HUES64 (cell line): Measurements from ENCODE around the gene UVRAG.

Experiments
- H3K27ac ChIP-seq: 2 replicates; pipeline ENCODE4 v1.7.0; 2013; ENCODE audit warnings: low read depth, low read length, inconsistent platforms
- H3K27me3 ChIP-seq: 2 replicates; pipeline ENCODE4 v1.6.1; 2013; ENCODE audit warnings: mild to moderate bottlenecking, low read length; ENCODE audit not compliant: insufficient read depth
- H3K36me3 ChIP-seq: 2 replicates; pipeline ENCODE4 v1.6.1; 2013; ENCODE audit warnings: mild to moderate bottlenecking, low read length; ENCODE audit not compliant: insufficient read depth
- H3K4me1 ChIP-seq: 2 replicates; pipeline ENCODE4 v1.6.1; 2013; ENCODE audit warnings: mild to moderate bottlenecking, low read length, moderate library complexity; ENCODE audit not compliant: insufficient read depth
- H3K4me3 ChIP-seq: 2 replicates; pipeline ENCODE4 v1.5.1; 2013; ENCODE audit warnings: mild to moderate bottlenecking, low read length, moderate library complexity
- H3K9ac ChIP-seq: 2 replicates; pipeline ENCODE4 v1.6.1; 2013; ENCODE audit warnings: mild to moderate bottlenecking, low read depth, low read length
- H3K9me3 ChIP-seq: 2 replicates; pipeline ENCODE4 v1.6.1; 2013; ENCODE audit warnings: low read depth, low read length; ENCODE audit not compliant: insufficient read depth
- WGBS: fragments of 150-250, 120-280 bp; methylation state at CpG from one replicate; pipeline ENCODE4 v1.1.7; 2013; ENCODE audit warnings: missing lambda C conversion rate; 5-methylcytosine and 5-hydroxymethylcytosine counted together

UVRAG gene

DNA sequence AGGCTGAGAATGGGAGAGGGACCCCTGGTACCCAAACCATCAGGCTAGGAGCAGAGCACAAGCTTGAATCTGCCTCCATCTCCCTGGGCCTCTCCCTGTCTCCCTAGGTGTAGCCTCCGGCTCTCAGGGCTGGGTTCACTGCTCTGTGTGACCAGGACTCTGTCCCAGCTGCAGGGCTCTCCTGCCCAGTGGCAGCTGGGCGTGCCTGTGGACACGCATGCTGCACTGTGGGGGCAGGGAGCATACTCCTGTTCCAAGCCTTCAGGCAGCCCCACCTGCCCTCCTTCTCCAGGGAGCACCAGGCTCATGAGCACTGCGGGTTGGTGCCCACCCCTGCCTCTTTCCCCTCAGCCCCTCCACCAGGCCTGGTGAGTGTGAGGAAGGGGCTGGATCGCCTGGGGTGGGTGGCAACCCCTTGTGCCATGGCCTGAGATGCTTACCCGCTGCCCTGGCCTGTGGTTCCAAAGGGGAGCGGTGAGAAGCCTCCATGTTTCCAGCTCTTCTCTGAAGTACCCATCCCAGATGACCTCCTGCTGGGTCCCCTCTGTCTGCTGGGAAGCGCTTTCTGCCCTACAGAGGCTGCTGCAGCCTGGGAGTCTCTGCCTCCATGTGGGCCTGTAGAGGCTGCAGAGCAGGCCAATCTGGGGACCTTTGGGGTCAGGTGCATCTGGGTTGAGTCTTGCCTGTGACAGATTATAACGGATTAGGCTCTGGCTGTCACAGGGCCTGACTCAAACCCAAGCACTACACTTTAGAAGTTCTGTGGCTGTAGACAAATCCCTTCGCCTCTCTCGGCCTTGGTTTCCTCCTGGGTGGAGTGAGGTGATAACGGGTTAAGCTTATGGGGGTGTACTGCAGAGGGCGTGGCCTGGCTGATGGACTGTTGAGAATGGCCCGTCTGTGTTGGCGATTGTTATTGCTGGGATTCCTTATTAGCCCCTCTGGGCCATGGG, 347.6 kb downstream of the UVRAG start:
- Histone ChIP-seq H3K9me3 (no peaks in the 10 kb centered on the region), H3K4me1 (no peaks in the 10 kb centered on the region), H3K36me3 (no peaks in the 10 kb centered on the region), H3K27ac (no peak overlapping the region), H3K4me3 (no peak overlapping the region), H3K9ac (no peak overlapping the region), H3K27me3 (peaks cover 17% of the 10 kb centered on the region; the same call in 1 of the 2 replicates)
- 91% methylated on average over 14 of the region's 15 CpGs for WGBS

DNA sequence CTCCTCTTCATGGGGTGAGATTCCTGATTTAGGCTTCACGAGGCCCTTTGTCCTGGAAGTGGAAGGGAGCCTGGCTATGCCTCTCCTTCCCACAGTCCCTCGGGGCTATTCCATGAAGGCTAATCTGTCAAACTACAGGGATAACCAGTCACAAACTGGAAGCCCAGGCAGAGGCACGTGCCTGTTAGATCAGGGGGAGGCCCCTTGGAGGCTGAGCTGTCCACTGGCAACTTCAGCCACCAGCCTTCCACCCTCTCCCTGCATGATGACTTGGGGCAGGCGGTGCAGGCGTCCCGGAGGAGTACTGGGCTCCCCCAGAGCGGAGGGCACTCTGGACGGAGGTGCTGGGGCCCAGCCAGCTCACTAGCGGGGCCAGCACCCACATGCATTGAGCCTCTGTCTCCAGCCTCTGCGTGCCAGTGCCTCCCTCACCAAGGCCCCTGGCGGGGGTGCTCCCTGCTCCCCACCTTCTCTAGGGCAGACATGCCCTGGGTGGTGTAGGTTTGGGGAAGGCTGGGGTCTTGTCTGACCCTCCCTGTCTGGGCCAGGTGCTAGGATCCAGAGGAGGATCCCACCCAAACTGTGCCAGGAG, 348.4 kb downstream of the UVRAG start:
- 90% methylated on average over 11 of the region's 11 CpGs for WGBS
- Histone ChIP-seq H3K4me3 (no peak overlapping the region), H3K9ac (no peak overlapping the region), H3K36me3 (no peaks in the 10 kb centered on the region), H3K9me3 (no peaks in the 10 kb centered on the region), H3K27ac (no peak overlapping the region), H3K4me1 (no peaks in the 10 kb centered on the region), H3K27me3 (peaks cover 17% of the 10 kb centered on the region; the same call in 1 of the 2 replicates)

DNA sequence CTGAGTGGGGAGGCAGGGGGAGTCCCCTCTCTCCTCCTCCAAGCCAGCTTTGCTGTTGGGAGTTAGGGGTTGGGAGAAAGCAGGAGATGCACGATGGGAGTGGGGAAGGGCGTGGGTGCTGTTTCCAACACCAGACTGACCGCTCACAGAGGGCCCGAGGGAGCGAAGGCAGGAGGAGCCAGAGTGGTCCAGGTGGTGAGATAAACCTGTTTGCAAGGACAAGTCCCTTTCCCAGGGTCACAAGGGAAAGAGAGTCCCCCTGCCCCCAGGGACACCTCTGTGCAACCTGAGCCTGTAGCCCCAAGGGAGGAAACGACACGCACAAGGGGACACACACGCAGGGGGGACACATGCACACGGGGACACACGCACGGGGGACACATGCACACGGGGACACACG, 349.1 kb downstream of the UVRAG start:
- Histone ChIP-seq H3K4me1 (no peaks in the 10 kb centered on the region), H3K27ac (no peak overlapping the region), H3K9ac (no peak overlapping the region), H3K9me3 (no peaks in the 10 kb centered on the region), H3K36me3 (no peaks in the 10 kb centered on the region), H3K27me3 (peaks cover 17% of the 10 kb centered on the region; the same call in 1 of the 2 replicates), H3K4me3 (no peak overlapping the region)
- WGBS: 91% methylated on average over 13 of the region's 13 CpGs

DNA sequence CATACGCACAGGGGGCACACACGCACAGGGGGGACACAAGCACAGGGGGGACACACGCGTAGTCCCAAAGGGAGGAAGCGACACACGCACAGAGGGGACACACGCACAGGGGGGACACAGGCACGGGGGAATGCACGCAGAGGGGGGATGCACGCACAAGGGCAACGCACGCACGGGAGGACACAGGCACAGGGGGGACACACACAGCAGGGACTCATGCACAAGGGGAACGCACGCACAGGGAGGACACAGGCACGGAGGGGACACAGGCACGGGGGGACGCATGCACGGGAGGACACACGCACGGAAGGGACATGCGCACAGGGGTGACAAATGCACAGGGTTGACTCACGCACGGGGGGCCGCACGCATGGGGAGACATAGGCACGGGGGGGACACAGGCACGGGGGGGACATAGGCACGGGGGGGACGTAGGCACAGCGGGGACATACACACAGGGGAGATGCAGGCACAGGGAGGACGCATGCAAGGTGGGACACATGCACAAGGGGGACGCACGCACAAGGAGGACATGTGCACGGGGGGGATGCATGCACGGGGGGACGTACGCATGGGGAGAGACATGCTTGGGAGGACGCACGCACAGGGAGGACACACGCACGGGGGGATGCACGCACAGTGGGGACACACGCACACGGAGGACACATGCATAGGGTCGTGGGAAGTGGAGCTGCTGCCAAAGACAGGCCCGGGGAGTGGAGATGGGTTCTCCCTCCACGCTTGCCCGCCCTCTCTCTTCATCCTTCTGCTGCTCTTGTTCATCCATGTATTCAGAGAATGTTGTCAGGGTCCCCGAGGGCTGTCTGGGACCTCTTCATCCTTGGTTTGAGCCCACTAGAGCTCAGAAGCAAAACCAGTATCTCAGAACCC, 350.1 kb downstream of the UVRAG start:
- Histone ChIP-seq H3K9me3 (no peaks in the 10 kb centered on the region), H3K9ac (no peak overlapping the region), H3K4me3 (no peak overlapping the region), H3K27me3 (peaks cover 17% of the 10 kb centered on the region; the same call in 1 of the 2 replicates), H3K27ac (no peak overlapping the region), H3K36me3 (no peaks in the 10 kb centered on the region), H3K4me1 (no peaks in the 10 kb centered on the region)
- WGBS: 92% methylated on average over 50 of the region's 50 CpGs

DNA sequence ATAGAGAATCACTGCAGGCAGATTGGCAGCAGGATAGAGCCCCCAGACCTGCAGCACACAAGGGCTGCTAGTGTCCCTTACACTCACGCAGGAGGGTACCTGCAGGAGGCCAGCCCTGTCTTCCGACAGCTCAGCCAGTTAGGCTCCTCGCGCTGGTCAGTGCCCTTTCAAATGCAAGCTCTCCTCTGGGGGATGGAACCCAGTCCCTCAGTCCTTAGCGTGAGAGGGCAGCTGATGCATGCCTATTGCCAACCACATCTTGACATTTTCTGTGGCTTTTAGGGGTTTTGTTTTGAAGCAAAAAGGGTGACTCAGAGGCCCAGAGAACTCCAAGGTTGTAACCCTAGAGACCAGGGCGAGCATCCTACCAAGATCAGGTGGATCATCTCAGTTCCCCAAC, 351.3 kb downstream of the UVRAG start:
- Histone ChIP-seq H3K27ac (no peak overlapping the region), H3K4me1 (no peaks in the 10 kb centered on the region), H3K36me3 (no peaks in the 10 kb centered on the region), H3K9me3 (no peaks in the 10 kb centered on the region), H3K4me3 (no peak overlapping the region), H3K9ac (no peak overlapping the region), H3K27me3 (peaks cover 17% of the 10 kb centered on the region; the same call in 1 of the 2 replicates)
- 27% methylated on average over 6 of the region's 6 CpGs for WGBS

DNA sequence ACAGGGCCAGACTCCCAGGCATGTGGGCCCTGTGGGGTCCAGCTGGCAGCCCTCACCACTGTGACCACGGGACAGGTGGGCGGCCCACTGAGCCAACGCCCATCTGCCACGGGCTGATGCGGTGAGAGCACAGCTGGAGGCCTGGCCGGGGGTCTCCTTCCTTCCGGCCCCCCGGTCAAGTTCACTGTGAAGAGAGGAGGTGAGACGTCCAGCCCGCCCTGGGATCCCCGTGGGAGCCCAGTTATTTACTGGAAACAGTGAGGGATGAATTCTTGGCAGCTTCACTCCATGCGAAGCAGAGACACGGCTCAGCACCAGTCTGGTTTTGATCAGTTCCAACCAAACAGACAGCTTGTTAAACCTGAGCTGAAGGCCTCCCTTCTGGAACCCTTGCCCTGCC, 352.6 kb downstream of the UVRAG start:
- H3K4me3 ChIP-seq: no peak overlapping the region
- no peaks in the 10 kb centered on the region for H3K4me1 ChIP-seq
- H3K9me3 ChIP-seq: no peaks in the 10 kb centered on the region
- H3K27me3 ChIP-seq: peaks cover 17% of the 10 kb centered on the region; the same call in 1 of the 2 replicates
- WGBS: 89% methylated on average over 13 of the region's 13 CpGs
- H3K9ac ChIP-seq: no peak overlapping the region
- H3K36me3 ChIP-seq: no peaks in the 10 kb centered on the region
- no peak overlapping the region for H3K27ac ChIP-seq

DNA sequence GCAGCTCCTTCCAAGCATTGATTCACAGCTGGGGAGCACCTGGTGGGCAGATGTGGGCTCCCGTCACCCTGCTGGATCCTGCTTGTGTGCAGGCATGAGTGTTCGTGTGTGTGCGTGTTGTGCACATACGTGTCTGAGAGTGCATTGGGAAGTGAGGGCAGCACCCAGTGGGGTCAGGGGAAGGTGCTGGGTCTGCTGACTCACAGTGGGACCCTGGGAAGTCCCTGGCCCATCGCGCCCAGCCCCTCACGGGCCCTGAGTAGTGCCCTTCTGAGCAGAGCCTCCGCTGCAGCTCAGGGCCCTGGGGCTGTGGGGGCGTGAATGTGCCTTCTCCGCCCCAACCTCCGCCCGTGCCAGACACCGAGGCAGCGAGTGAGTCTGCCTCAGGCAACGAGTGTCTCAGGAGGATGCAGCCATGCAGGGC, 354.5 kb downstream of the UVRAG start:
- Histone ChIP-seq H3K27ac (no peak overlapping the region), H3K9me3 (no peaks in the 10 kb centered on the region), H3K36me3 (no peaks in the 10 kb centered on the region), H3K27me3 (peaks cover 17% of the 10 kb centered on the region; the same call in 1 of the 2 replicates), H3K9ac (no peak overlapping the region), H3K4me3 (no peak overlapping the region), H3K4me1 (no peaks in the 10 kb centered on the region)
- 80% methylated on average over 15 of the region's 15 CpGs for WGBS

DNA sequence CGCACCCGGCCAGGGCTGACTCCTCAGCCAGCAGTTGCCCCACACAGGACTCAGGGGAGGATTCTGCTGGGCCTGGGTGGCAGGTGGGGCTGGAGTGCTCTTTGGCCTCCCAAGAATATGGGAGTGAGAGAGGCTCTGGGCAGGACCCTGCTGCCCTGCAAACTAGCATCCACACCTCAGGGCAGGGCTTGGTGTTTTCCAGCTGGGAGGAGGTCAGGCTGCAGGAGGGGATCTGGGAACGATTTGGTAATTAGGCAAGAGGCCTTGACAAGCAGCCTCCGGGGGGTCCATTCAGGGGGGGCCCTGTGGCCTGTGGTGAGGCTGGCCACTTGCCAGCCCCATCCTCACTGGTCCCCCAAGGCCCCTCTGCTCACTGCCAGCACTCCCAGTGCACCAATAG, 355.5 kb downstream of the UVRAG start:
- 73% methylated on average over 4 of the region's 4 CpGs for WGBS
- H3K27me3 ChIP-seq: peaks cover 14% of the 10 kb centered on the region; the same call in 1 of the 2 replicates
- H3K9ac ChIP-seq: no peak overlapping the region
- H3K4me1 ChIP-seq: no peaks in the 10 kb centered on the region
- no peak overlapping the region for H3K27ac ChIP-seq
- H3K4me3 ChIP-seq: no peak overlapping the region
- H3K9me3 ChIP-seq: no peaks in the 10 kb centered on the region
- H3K36me3 ChIP-seq: no peaks in the 10 kb centered on the region

DNA sequence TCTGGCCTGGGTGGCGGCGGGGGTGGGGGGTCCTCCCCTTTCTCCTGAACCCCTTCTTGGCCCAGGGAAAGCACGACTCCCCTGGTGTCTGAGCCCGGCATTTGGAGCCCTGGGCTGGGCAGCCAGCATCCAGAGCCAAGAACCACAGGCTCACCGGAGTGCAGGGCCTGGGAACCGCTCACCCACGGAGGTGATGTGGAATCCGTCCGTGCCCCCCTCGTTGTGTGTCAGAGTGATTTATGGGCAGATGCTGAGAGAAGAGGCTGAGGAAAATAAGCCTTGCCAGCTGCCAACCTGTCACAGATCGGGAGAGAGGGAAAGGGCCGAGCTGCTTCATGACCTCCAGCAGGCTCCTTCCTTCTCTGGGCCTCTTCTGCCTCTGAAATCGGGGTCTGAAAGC, 357.6 kb downstream of the UVRAG start:
- no peaks in the 10 kb centered on the region for H3K9me3 ChIP-seq
- H3K4me3 ChIP-seq: no peak overlapping the region
- H3K27me3 ChIP-seq: no peaks in the 10 kb centered on the region
- peaks cover 3% of the 10 kb centered on the region; the same call in 1 of the 2 replicates for H3K4me1 ChIP-seq
- 89% methylated on average over 13 of the region's 13 CpGs for WGBS
- H3K36me3 ChIP-seq: no peaks in the 10 kb centered on the region
- H3K9ac ChIP-seq: no peak overlapping the region
- H3K27ac ChIP-seq: no peak overlapping the region

DNA sequence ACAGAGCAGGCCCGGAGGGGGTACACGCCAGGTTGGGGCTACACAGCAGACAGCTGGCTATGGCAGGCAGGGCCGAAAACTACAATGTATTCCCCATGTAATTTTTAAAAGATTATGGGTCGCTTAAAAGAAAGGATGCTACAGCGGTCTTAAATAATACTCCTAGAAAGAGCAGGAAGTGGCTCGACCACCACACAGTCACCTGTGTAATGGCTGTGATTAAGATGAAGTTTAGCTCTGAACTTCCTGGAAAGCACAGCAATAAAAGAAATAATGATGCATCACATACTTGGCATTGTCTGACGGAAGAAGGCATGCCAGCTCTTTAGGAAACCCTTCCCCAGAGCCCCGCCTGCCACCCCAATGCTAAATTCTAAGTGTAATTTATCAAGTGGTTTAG, 358.7 kb downstream of the UVRAG start:
- 92% methylated on average over 8 of the region's 8 CpGs for WGBS
- H3K27me3 ChIP-seq: no peaks in the 10 kb centered on the region
- H3K9me3 ChIP-seq: no peaks in the 10 kb centered on the region
- no peaks in the 10 kb centered on the region for H3K36me3 ChIP-seq
- peaks cover 3% of the 10 kb centered on the region; the same call in 1 of the 2 replicates for H3K4me1 ChIP-seq
- H3K4me3 ChIP-seq: no peak overlapping the region
- no peak overlapping the region for H3K27ac ChIP-seq
- H3K9ac ChIP-seq: no peak overlapping the region
